Activated effector memory CD4-positive, alpha-beta T cell treated with Interleukin-2 at 50 U/mL for 16 hours (primary cell): ENCODE measurements around the gene TRIM56.
"Not testable (repeated sequence)": the region's sequence is repeated elsewhere in the genome, so short reads cannot be mapped to it uniquely, and the experiment has no call there.

Source experiments
- DNase-seq: peaks from one replicate; pipeline ENCODE4 v3.0.0-alpha.2; 2020

Gene TRIM56

DNA sequence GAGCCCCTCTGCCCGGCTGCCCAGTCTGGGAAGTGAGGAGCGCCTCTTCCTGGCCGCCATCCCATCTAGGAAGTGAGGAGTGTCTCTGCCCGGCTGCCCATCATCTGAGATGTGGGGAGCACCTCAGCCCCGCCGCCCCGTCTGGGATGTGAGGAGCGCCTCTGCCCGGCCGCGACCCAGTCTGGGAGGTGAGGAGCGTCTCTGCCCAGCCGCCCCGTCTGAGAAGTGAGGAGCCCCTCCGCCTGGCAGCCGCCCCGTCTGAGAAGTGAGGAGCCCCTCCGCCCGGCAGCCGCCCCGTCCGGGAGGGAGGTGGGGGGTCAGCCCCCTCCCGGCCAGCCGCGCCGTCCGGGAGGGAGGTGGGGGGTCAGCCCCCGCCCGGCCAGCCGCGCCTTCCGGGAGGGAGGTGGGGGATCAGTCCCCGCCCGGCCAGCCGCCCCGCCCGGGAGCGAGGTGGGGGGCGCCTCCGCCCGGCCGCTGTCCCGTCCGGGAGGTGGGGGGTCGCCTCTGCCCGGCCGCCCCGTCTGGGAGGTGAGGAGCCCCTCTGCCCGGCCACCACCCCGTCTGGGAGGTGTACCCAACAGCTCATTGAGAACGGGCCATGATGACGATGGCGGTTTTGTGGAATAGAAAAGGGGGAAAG, 7.1 kb downstream of the TRIM56 start:
- DNase-seq: not testable (repeated sequence)

DNA sequence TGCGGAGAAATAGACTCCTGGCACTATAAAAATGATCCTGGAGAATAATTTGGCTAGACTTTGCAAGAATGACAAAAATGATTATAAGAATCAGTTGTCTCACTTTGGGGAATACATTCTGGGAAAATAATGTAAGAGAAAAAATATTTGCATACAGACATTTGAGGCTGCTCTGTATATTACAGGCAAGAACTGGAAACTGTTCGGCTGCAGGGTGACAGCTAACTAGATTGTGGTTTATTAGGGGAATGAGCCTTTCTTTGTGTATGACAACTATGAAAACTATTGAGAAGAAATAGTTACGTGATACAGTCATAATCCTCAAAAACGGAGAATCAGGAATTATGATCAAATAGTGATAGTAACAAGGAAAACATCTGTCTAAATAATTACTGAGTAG, 8.6 kb downstream of the TRIM56 start:
- no peak for DNase-seq

DNA sequence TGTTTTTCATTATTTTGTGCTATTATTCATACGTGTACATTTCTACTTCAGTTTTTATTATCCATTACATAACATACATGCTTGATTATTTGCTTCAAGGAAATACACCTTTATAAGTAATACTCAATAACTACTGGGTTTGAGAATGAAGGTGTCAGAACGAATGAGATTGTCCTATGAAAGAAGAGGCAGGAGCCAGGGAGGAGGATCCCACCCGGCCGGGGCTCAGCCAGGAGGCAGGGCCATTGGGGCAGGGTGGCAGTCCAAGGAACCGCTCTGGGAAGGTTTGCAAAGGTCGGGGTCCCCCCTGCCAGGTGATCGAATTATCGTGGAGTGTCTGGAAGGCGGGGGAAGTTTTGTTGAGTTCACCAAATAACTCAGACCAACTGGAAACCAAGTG, 9.1 kb downstream of the TRIM56 start:
- DNase-seq: no peak

DNA sequence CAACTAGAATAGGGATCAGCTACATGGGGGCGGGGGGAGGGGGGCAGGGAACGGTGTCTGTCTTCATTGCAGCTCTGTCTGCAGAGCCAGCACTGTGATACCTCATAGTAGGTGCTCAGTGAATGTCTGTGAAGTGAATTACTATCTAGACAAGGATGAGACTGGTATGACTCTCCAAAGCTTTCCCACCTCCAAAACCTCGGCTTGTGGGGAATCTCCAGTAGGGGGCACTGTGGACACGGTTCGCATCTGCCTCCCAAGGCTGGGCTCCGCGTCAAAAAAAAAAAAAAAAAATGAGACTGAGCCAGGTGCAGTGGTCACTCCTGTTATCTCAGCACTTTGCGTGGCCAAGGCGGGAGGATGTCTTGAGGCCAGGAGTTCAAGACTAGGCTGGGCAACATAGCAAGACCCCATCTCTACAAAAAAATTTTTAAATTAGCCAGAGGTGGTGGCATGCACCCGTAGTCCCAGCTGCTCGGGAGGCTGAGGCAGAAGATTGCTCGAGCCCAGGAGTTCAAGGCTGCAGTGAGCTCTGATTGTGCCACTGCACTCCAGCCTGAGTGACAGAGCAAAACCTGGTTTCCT, 9.6 kb downstream of the TRIM56 start:
- no peak for DNase-seq

DNA sequence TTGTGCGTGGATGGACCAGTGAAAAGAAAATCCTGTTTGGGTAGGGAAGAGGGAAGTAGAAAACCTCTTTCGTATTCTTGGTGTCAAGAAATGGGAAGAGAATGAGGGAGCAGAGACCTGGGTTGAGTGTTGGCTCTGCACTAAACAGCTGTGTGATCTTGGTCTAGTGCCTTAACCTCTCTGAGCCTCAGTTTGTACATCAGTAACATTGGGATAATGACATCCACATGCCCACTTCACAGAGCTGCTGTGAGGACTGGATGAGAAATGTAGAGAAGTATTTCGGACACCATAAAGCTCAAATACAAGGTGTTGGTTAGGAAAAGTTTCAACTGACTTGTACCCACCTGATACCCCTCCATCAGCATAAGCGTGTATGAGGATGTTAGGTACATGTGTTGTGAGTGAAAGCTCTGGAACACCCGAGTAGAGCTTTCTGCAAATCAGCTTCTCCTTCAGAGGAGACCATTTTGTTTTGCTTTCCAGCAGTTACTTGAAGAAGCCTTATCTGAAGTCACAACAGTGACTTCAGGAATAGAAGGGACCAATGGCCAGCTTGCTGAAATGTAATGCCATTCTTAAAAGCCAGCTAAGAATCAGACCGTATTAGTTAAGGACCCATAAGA, 11.2 kb downstream of the TRIM56 start:
- DNase-seq: no peak

DNA sequence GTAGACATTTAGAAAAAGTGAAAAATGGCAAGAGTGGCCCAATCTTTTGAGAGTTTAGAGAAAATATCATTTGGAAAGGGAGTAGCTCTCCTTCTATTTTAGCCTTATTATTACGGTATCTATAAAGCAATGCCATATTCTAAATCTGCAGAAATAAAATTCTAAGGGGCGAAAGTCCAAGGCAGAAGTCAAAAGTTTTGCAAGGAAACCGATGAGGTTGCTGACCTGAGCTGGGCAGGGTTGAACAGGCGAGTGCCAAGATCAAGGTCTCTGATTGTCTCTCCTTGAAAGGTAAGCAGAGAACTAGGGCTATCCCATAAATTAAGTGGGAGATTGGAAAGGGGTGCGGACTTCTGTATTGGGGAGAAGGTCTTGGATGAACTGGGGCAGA, 11.7 kb downstream of the TRIM56 start:
- no peak for DNase-seq

DNA sequence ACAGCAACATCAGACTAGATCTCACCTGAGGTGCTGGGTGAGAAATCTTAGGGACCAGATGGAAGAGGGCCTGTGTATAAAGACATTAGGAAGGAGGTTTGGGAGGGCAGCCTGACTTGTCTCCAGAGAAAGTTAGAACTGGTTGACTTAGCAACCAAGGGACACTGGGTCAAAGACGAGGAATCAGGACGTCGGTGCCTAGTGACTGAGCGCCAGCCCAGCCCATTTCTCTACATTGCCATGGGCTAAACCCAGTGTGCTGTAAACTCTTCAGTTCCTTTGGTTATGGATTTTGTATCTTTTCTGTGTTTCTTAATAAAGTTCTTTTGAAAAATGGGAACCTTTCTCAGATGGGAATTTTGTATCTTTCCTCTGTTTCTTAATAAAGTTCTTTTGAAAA, 12.3 kb downstream of the TRIM56 start:
- DNase-seq: no peak

DNA sequence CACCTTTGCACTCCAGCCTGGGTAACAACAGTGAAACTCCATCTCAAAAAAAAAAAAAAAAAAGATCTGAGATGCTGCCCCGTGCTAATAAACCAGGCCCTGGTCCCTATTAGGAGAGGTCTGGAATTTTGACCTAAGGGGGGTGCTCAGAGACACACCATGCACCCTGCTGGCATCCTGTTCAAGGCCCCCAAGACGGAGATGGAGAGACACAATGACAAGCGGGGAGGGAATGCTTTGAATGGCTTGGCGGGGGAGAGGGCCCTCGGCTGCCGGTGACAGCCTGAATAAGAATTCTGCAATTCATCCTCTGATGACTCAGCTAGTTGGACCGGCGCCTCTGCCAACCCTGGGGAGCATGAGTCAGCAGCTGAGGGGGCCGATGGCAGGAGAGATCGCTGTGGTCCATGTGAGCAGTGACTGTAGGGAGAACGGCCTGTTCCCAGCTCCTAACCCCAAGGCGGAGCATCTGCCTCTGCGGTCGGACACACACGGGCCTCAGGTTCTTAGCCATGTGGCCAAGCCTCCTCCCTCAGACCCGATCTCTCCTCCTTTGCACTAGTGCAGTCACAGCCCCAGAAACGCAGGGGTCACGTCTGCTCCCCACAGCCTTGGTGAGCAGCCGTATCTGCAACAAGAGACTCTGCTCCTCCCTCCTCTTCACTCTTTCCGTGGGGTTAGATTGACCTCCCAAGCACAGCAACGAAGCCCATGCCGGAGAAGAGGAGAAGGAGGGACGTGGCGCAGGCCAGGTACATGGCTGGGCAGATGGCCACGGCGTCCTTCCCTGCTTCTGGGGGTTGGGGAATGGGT, 14.9 kb downstream of the TRIM56 start:
- no peak for DNase-seq

DNA sequence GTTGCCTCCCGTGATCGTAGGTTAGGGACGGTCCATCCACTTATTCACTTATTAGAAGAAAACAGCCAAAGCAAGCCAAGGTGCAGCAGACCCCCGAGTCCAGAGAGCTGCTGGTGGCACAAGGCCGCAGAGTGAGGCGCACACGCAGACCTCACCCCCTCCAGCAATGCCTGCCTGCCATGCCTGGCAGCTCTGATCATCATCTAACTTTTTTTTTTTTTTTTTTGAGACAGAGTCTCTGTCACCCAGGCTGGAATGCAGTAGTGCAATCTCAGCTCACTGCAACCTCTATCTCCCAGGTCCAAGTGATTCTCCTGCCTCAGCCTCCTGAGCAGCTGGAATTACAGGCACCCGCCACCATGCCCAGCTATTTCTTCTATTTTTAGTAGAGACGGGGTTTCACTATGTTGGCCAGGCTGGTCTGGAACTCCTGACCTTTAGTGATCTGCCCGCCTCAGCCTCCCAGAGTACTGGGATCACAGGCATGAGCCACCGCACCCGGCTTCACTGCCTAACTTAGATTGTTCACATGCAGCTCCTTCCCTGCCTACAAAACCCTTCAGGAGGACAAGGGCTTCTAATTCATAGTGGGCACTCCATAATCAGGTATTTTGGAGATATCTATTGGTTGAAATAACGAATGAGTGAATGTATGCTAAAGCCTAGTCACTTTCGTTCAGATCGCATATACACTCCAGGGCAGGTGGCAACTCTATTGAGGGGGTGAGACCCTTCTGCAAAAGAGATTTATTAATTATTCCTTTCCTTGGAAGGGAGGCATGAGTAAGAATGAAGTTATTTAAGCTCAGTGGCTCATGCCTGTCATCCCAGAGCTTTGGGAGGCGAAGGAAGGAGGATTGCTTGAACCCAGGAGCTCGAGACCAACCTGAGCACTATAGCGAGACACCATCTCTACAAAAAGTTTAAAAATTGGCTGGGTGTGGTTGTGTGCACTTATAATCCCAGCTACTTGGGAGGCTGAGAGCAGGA, 15.9 kb downstream of the TRIM56 start:
- DNase-seq: no peak

DNA sequence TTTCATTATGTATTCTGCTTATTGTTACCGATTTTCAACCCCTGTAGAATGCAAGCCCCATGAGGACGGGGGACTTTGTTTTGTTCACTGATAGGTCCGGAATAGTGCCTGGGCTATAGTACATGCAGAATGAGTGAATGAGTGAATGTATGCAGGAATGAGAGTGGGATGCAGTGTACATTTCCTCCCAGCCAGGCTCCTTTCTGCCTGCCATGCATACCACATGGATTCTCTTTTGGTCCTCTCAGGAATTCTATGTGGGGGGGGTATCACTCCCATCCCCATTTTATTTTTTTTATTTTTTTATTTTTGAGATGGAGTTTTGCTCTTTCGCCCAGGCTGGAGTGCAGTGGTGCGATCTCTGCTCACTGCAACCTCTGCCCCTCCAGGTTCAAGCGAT, 16.7 kb downstream of the TRIM56 start:
- DNase-seq: no peak

DNA sequence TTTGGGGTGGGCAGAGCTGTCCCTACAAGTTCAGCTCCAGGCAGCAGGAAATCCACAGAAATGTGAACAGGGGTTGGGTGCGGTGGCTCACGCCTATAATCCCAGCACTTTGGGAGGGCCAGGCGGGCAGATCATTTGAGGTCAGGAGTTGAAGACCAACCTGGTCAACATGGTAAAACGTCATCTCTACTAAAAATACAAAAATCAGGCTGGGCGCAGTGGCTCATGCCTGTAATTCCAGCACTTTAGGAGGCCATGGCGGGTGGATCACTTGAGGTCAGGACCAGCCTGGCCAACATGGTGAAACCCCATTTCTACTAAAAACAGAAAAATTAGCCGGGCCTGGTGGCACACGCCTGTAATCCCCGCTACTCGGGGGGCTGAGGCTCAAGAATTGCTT, 18.4 kb downstream of the TRIM56 start:
- not testable (repeated sequence) for DNase-seq

DNA sequence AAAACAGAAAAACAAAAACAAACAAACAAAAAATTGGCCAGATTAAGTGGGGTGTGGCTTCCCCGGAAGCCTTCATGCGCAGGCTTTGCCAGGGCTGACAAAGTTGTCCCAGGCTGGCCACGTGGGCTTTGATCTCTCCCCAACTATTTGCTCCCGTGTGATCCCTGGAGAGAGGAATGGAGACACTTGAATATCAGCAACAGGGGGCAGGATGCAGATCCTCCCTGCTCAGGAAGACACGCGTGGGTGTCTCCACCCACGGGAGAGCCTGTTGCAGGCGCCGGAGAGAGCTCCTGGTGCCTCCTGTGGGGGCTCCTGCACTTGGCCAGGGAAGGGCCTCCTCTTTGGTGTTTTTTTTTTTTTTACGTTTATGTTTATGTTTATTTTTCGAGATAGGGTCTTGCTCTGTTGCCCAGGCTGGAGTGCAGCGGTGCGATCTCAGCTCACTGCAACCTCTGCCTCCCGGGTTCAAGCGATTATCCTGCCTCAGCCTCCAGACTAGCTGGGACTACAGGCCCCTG, 19.0 kb downstream of the TRIM56 start:
- DNase-seq: no peak

DNA sequence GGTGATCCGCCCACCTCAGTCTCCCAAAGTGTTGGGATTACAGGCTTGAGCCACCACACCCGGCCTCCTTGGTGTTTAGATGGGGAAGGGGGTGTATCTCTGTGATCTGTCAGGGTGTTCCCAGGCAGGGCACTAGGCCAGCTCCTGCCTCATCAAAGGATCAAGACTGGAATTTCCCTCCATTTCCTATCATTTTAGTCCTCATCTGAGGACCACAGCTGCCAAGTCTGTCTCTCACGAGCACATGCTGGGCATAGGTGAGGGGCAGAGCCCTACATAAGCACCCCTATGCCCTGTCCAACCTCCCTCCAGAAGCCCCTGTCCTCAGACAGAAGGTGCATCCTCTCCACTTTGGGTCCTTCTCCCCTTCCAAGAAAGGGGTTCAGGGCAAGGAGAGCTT, 19.5 kb downstream of the TRIM56 start:
- no peak for DNase-seq

DNA sequence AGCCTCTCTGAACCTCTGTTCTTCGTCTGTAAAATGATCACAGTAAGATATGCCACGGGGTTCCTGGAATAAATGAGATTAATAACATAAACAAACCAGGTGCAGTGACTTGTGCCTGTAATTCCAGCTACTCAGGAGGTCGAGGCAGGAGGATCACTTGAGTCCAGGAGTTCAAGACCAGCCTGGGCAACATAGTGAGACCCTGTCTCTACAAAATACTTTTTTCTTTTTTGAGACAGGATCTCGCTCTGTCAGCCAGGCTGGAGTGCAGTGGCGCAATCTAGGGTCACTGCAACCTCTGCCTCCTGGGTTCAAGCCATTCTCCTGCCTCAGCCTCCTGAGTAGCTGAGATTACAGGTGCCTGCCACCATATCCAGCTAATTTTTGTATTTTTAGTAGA, 20.0 kb downstream of the TRIM56 start:
- DNase-seq: not testable (repeated sequence)

DNA sequence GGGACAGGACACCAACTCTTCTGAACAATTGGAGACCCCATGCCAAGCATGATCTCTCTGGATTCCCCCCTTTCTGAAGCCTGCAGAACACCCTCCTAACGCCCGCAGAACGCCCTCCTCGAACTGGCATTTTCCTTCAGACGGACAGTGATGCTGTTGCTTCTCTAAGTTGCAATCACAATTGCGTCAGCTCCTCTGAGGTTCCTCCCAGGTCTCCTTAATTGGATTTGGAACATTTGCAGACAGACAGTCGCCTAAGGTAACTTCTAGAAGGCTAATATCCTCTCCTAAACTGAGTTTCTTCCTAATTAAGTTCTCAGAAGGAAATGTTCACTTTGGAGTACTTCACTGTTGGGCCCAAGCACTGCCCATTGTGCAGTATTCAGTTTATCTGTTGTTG, 21.1 kb downstream of the TRIM56 start:
- DNase-seq: no peak

DNA sequence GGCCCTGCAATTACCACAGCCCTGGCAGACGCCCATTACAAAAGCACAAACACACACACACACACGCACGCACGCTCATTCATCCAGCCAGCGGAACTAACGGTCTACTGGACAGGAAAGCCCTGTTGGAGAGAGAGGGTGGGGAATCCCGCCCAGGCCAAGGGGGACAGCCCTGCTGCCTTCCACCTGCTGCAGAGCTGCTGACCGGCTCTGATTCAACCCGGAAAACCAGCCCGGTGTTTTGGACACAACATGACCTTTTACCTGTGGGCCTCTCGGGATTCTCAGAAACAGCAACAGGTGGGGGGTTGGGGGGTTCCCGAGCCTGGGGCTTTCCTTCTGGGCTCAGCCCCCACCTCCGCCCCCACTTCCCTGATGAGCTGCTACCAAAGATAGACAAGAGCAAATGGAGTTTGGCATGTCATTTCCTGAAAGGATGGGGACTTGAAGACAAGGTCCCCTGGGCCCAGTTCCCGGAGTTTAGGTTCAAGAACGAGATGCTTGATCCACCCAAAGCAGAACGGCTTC, 23.1 kb downstream of the TRIM56 start:
- no peak for DNase-seq

DNA sequence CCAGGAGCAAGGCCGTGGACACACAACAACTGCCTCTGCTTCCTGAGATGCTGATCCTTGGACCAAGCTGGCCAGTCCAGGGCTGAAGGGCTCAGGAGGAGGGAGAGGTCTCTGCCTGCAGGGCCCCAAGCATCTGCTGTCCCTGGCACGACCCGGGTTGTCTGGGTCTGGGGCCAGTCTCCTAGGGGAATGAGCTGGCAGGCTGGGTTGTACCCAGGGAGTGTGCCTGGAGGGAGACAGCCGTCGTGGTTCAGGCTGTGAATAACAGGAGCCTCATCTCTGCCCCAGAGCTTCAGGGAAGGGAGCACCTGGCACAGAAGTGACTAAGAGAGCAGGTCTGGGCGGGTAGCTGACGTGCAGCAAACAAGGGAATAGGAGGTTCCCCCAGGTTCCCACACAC, 23.7 kb downstream of the TRIM56 start:
- no peak for DNase-seq

DNA sequence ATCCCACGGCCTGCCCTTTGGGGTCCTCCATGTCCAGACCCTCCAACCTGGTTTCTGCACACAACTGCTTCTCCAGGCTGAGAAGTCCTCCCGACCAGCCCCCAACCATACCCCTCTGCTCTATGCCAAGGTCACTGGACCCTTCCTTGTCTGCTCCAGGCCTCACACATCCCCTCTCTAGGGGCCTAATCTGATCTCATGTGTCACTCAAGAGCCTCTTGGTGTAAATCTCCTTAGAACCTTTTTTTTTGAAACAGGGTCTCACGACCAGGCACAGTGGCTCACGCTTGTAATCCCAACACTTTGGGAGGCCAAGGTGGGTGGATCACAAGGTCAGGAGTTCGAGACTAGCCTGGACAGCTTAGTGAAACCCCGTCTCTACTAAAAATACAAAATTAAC, 24.1 kb downstream of the TRIM56 start:
- DNase-seq: no peak

DNA sequence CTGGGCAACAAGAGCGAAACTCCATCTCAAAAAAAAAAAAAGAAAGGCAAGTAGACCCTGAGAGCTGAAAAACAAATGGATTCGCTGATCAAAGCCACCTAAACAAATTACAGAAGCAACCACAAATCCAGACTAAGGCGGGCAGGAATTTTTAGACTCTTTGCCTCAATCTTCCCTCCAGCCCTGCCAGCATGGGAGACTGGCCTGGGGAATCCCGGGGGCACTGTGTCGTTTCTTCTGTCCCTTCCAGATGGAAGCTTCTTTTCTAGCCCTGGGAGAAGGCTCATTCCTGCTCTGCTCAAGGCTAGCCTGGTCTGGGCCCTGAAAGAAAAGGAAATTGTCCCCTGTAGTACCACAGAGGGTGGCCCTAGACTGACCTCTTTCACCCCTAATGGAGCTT, 26.0 kb downstream of the TRIM56 start:
- no peak for DNase-seq

DNA sequence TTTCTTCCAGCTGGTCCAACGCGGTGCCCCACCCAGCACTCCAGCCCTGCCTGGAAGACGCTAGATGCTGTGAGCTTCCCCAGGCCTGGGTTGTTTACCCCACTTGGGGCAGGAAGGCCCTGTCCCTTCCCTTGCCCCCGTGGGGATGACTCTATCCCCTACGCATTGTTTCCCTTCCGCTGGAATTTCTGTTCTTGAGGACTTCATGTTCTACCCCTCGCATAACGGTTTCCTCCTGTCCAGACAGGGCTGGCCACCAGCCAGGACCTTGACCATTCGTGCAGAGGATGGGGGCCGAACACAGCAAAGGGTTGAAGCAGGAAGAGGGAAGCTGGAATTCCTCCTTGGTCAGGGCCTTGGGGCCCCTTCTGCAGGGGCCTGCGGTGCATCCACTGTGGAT, 27.0 kb downstream of the TRIM56 start:
- DNase-seq: no peak

DNA sequence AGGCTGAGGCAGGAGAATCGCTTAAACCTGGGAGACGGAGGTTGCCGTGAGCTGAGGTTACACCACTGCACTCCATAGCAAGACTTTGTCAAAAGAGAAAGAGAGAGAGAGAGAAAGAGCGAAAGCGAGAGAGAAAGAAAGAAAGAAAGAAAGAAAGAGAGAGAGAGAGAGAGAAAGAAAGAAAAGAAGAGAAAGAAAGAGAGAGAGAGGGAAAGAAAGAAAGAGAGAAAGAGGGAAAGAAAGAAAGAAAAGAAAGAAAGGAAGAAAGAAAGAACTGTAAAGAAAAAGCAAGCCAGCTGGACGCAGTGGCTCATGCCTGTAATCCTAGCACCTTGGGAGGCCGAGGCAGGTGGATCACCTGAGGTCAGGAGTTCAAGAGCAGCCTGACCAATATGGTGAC, 27.9 kb downstream of the TRIM56 start:
- not testable (repeated sequence) for DNase-seq

DNA sequence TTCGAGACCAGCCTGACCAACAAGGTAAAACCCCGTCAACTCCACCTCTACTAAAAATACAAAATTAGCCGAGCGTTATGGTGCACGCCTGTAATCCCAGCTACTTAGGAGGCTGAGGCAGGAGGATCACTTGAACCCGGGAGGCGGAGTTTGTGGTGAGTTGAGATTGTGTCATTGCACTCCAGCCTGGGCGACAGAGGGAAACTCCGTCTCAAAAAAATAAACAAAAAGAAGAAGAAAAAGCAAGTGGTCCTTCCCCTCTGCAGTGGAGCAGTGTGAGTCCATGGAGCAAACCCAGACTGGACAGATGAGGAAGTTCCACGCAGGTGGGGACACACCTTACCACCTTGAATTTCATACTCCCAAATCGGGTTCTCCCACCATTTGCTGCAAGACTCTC, 28.6 kb downstream of the TRIM56 start:
- DNase-seq: no peak
